ENCODE results near the gene LRRC53. TPM values are rescaled to one million over a fixed set of nuclear protein-coding genes. Genes with fewer than 3 reads are reported as not detected.

The LRRC53 gene
- total and polyA plus RNA-seq, 9 of the 15 experiments (the other 6 are each of a cell fraction or from before 2014, with no cell fraction given) = not detected

DNA sequence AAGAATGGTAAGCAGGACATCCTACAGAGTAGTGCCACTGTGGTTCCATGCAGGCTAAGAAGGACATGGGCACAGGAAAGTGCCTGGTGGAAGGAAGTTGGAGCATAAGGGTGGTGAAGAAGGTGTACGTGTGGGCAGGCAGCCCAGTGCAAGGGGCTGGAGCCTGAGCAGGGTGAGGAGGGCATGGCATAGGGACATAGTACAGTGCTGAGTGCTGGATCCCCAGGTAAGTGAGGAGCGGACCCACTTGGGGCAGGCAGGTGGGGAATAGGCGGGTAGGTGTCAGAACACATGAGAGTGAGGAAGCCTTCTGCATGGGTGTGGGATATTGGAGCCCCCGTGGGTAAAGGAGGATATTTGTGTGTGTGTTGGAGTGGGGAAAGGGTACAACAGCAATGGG is 15.7 kb upstream of the LRRC53 start:
- intact Hi-C loops (cut with micrococcal nuclease) (no loop called here), in situ Hi-C loops (cut with MboI) (no loop called here)
- no peak overlapping the region for H2AFZ ChIP-seq (ENCODE audit: low read depth, low read length)
- no peaks in the 10 kb centered on the region for H3K27me3 ChIP-seq (ENCODE audit: control insufficient read depth in 2 of 2, insufficient read depth in 2 of 2, low read length in 2 of 2)
- no TSS peak for BruUV-seq (replicated peaks)
- H3K36me3 ChIP-seq (ENCODE audit: control insufficient read depth, insufficient read depth, low read length) = no peaks in the 10 kb centered on the region
- no peaks in the 10 kb centered on the region for H3K79me2 ChIP-seq (ENCODE audit: control insufficient read depth, insufficient read depth, low read length)
- ChIA-PET CTCF (ENCODE audit: low intra/inter-chr PET ratio) (no interaction called here), POLR2A (no interaction called here)
- H3K27ac ChIP-seq (ENCODE audit: extremely low read depth, low read depth, low read length) = no peak overlapping the region
- DNase-seq (ENCODE audit: extremely low read depth in 1 of 4, low spot score in 3 of 4) (no peak), FAIRE-seq (no peak), ATAC-seq (no peak)
- no peak overlapping the region for H3K4me3 ChIP-seq
- H3K4me2 ChIP-seq (ENCODE audit: insufficient read depth, low read length) = no peak overlapping the region
- 0% methylated on average over 4 of the region's 4 CpGs for WGBS (ENCODE audit: insufficient coverage, low coverage, missing lambda C conversion rate)
- no peaks in the 10 kb centered on the region for H3K9me3 ChIP-seq (replicated peaks; ENCODE audit: control insufficient read depth, insufficient read depth, low read depth, low read length)
- no peak for TF ChIP-seq ASH1L (IDR thresholded peaks at IDR 0.05; ENCODE audit: borderline replicate concordance, low read depth, partially characterized antibody)
- no peak for TF ChIP-seq CAMTA2 (CRISPR knock-in tag; conservative IDR thresholded peaks at IDR 0.05)
- TF ChIP-seq, protein P1, sequence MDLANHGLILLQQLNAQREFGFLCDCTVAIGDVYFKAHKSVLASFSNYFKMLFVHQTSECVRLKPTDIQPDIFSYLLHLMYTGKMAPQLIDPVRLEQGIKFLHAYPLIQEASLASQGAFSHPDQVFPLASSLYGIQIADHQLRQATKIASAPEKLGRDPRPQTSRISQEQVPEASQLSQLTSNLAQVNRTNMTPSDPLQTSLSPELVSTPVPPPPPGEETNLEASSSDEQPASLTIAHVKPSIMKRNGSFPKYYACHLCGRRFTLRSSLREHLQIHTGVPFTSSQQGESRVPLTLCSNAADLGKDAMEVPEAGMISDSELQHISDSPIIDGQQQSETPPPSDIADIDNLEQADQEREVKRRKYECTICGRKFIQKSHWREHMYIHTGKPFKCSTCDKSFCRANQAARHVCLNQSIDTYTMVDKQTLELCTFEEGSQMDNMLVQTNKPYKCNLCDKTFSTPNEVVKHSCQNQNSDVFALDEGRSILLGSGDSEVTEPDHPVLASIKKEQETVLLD (IDR thresholded peaks at IDR 0.05) = no peak
- TF ChIP-seq ZNF23 (CRISPR knock-in tag; IDR thresholded peaks at IDR 0.05) = no peak
- TF ChIP-seq, protein P2, sequence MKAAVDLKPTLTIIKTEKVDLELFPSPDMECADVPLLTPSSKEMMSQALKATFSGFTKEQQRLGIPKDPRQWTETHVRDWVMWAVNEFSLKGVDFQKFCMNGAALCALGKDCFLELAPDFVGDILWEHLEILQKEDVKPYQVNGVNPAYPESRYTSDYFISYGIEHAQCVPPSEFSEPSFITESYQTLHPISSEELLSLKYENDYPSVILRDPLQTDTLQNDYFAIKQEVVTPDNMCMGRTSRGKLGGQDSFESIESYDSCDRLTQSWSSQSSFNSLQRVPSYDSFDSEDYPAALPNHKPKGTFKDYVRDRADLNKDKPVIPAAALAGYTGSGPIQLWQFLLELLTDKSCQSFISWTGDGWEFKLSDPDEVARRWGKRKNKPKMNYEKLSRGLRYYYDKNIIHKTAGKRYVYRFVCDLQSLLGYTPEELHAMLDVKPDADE (conservative IDR thresholded peaks at IDR 0.05; ENCODE audit: control insufficient read depth, low read depth, low read length) = no peak
- TF ChIP-seq MAZ (CRISPR knock-in tag; conservative IDR thresholded peaks at IDR 0.05 in 1 of 2, IDR thresholded peaks at IDR 0.05 in 1 of 2) = no peak
- TF ChIP-seq MCM5 (IDR thresholded peaks at IDR 0.05; ENCODE audit: low read depth) = no peak
- TF ChIP-seq POLR3A (IDR thresholded peaks at IDR 0.05; ENCODE audit: borderline replicate concordance, extremely low read depth, insufficient read depth, insufficient read length) = no peak
- TF ChIP-seq, protein P3, sequence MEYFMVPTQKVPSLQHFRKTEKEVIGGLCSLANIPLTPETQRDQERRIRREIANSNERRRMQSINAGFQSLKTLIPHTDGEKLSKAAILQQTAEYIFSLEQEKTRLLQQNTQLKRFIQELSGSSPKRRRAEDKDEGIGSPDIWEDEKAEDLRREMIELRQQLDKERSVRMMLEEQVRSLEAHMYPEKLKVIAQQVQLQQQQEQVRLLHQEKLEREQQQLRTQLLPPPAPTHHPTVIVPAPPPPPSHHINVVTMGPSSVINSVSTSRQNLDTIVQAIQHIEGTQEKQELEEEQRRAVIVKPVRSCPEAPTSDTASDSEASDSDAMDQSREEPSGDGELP (CRISPR knock-in tag; IDR thresholded peaks at IDR 0.05; ENCODE audit: borderline replicate concordance) = no peak
- no peak for TF ChIP-seq TCFL5 (CRISPR knock-in tag; conservative IDR thresholded peaks at IDR 0.05)
- no peak for TF ChIP-seq KLF10 (CRISPR knock-in tag; IDR thresholded peaks at IDR 0.05)
- no peaks in the 10 kb centered on the region for H3K9me1 ChIP-seq (ENCODE audit: control insufficient read depth, insufficient read depth, low read length)
- H3K9ac ChIP-seq (ENCODE audit: insufficient read depth in 1 of 2, low read depth in 2 of 2, low read length in 2 of 2) = no peak overlapping the region
- no peaks in the 10 kb centered on the region for H3K4me1 ChIP-seq (replicated peaks in 1 of 2; ENCODE audit: control insufficient read depth in 2 of 2, insufficient read depth in 2 of 2, low read length in 2 of 2)
- H4K20me1 ChIP-seq (replicated peaks; ENCODE audit: control insufficient read depth, insufficient read depth, low read length) = no peaks in the 10 kb centered on the region
